H1 (cell line): ENCODE data around the gene RAB31. TPM values are rescaled to one million over a fixed set of nuclear protein-coding genes. Genes with fewer than 3 reads are reported as not detected.

Source experiments
- SUZ12 ChIP-seq: fragments of 200-600 bp; sonication (generic); IDR thresholded peaks from 2 replicates; pipeline ENCODE4 v1.6.1; 2012; ENCODE audit warnings: mild to moderate bottlenecking, inconsistent platforms, low read length, moderate library complexity, mixed read lengths
- YY1 ChIP-seq: IDR thresholded peaks from 2 replicates; pipeline ENCODE4 v1.6.1; 2011; ENCODE audit warnings: low read depth, mild to moderate bottlenecking, low read length
- polyA plus RNA-seq, 7 experiments: library from polyadenylated mRNA; depleted of rRNA in 3 of 7; stranded (reverse) in 5 of 7; unstranded in 2 of 7; fragments of >200 nt in 5 of 7; fragments of 200-250 nt in 2 of 7; gene quantifications; 1 replicate in 5 of 7; 2 replicates in 1 of 7; 4 replicates in 1 of 7; pipeline versions ENCODE4 v1.2.1 to v1.2.3, GENCODE V29; 2011 to 2013; ENCODE audit warnings: missing spikeins in 2 of 7, mixed read lengths in 2 of 7
- total RNA-seq: library from RNA; stranded (reverse); fragmentation: NEBNext Ultra II Directional; extraction: Animal tissue kit (Norgen Biotek cat#: 25700); gene quantifications from 2 replicates; pipeline ENCODE4 v1.2.1, GENCODE V29; 2021

Gene RAB31
- total and polyA plus RNA-seq, 2 of the 8 experiments (the other 6 are each of a cell fraction or from before 2014, with no cell fraction given), result 15.2 to 40.9 TPM

GRCh38 chr18:9696701-9697100, 11.4 kb upstream of the RAB31 start (continued):
- no peak for TF ChIP-seq SUZ12
- no peak for TF ChIP-seq YY1
